Left renal pelvis (tissue), 4 donors: ENCODE results near the gene ANTXR2. TPM values are rescaled to one million over a fixed set of nuclear protein-coding genes. Genes with fewer than 3 reads are reported as not detected.
"Not testable (repeated sequence)": the region's sequence is repeated elsewhere in the genome, so short reads cannot be mapped to it uniquely, and the experiment has no call there.

Experiments used
- DNase-seq, 4 donors: peaks; one replicate each; pipeline ENCODE4 v3.0.0-alpha.2; 2013; ENCODE audit warnings: low read depth in 4 of 4, low spot score in 3 of 4
- polyA plus RNA-seq, 4 donors: library from polyadenylated mRNA; unstranded; fragments of 120-200 nt; gene quantifications; one replicate each; pipeline ENCODE4 v1.2.1, GENCODE V29; 2013; ENCODE audit not compliant: insufficient read length in 4 of 4

ANTXR2 gene
- 10 to 100 TPM; 55.2 to 86.9 (median 77.1) TPM for polyA plus RNA-seq

DNA sequence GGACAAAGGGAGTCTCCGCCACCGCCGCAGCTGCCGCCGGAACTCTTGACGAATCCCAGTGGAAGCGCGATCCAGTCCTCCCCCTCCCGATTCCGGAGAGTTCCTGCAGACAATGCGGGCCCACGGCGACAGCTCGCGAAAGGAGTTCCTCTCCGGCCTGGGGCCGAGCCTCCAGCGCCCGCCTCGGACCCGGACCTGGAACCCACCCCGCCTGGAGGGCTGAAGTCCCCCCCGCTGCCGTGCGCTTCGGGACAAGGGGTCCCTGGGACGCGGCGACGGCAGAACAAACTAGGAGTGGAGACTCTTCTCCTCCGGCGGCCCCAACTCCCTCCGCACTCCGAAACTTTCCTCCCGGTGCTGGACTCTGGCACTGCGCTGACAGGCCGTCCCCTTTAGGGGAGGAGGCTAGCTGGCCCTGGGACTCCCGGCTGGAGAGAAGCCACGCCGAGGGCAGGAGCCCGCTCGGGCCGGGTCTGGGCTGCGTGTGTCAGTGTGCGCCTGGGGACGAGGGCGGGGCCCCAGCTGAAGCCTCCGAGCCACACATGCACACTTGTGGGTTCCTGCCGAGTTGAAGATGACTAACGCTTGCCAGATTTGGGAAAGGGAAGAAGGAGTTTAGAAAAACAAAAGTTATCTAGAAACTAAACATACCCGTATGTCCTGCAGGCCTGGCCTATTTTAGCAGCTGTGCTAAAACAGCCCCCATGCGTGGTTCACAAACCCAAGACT is at the start of gene ANTXR2:
Gene ANTXR2 (minus strand): TSS at position 486 of the 729 bp plus-strand sequence. CDS start 669 bp downstream, outside the sequence.
- peak; percentile 66 to 69 (median 68) for DNase-seq

DNA sequence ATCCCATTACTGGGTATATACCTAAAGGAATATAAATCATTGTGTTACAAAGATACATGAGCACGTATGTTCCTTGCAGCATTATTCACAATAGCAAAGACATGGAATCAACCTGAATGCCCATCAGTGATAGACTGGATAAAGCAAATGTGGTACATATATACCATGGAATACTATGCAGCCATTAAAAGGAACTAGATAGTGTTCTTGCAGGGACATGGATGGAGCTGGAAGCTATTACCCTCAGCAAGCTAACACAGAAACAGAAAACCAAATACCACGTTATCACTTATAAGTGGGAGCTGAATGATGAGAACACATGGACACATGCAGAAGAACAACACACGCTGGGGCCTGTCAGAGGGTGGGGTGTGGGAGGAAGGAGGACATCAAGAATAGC is 48.8 kb upstream of the ANTXR2 start:
- DNase-seq = not testable (repeated sequence)

DNA sequence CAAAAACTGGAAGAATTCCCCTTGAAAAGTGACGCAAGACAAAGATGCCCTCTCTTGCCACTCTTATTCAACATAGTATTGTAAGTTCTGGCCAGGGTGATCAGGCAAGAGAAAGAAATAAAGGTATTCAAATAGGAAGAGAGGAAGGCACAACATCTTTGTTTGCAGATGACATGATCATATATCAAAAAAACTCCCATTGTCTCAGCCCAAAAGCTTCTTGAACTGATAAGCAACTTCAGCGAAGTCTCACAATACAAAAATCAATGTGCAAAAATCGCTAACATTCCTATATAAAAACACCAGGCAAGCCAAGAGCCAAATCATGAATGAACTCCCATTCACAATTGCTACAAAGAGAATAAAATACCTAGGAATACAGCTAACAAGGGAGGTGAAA is 46.6 kb upstream of the ANTXR2 start:
- DNase-seq = not testable (repeated sequence)

DNA sequence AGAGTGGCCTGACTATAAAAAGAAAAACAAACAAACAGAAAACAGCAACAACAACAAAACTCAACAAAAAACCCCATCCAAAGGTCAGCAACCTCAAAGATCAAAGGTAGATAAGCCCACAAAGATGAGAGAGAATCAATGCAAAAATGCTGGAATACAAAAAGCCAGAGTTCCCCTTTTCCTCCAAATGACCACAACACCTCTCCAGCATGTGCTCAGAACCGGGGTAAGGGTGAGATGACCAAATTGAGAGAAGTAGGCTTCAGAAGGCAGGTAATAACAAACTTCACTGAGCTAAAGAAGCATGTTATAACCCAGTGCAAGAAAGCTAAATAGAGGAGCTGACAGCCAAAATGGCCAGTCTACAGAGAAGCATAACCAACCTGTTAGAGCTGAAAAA is 43.5 kb upstream of the ANTXR2 start:
- DNase-seq = no peak

DNA sequence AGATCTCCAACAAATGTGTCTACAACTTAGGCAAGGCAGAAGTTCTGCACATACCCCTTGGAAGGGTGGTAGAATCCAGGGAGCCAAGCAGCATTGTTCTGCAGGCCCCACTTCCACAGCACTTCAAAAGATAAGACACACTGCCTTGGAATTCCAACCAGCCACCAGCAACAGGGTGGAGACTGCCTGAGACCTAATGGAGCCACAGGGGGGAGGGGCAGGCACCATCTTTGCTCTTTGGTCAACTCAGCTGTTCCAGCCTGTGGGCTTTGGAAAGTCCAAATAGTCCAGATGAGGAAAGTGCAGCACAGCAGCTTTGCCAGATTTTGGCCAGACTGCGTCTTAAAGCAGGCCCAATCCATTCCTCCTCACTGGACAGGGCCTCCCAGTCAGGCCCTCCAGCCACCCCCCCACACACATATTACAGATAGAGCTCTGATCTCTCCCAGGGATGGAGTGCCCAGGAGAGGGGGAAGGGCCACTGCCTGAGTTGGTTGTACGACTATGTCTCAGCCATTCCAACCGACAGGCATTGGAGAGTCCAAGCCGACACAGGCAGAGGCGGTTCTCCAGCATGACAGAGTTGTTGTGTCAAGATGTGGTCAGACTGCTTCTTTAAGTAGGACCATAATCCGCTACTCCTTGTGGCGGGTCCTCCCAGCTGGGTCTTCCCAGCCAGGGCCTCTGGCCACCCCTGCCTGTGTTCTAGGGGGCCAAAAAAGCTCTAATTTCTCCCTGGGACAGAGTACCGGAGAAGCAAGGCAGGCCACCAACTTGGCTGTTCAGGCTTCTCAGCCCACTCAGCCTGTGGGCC is 42.5 kb upstream of the ANTXR2 start:
- no peak for DNase-seq

DNA sequence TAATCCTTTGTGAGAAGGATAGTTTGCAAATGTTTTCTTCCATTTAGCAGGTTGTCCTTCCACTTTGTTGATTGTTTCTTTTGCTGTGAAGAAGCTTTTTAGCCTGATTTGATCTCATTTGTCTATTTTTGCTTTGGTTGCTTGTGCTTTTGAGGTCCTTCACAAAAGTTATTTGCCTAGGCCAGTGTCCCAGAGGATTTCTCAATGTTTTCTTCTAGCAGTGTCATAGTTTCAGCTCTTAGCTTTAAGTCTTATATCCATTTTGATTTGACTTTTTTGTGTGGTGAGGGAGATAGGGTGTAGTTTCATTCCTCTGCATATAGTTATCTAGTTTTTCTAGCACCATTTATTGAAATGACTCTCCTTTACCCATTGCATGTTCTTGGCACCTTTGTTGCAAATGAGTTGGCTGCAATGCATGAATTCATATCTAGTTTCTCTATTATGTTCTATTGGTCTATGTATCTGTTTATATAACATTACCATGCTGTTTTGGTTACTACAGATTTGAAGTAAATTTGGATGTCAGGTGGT is 41.8 kb upstream of the ANTXR2 start:
- no peak for DNase-seq

DNA sequence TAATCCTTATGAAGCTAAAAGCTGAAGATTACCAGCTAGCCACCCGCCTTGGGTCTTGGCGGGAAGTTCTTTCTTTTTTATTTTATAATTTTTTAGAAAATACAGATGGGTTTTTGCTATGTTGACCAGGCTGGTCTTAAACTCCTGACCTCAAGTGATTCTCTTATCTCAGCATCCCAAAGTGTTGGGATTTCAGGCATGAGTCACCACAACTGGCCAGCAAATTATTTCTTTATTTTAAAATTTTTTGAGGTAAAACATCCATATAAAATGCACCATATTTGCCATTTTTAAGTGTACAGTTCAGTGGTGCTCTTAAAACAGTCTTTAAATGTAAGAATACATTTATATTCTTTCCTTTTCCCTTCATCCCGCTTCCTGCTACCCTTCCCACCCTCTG is 40.6 kb upstream of the ANTXR2 start:
- no peak for DNase-seq

DNA sequence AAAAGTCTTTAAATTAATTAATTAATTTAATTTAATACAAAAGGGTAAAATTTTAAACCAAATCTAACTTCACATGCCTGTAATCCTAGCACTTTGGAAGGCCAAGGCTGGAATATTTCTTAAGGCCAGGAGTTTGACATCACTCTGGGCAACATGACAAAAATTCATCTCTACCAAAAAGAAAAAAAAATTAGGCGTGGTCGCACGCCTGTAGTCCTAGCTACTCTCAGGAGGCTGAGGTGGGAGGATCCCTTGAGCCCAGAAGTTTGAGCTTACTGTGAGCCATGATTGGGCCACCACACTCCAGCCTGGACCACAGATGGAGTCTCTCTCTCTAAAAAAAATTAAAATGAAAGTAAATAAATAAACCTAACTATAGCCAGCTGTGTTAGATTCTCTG is 39.2 kb upstream of the ANTXR2 start:
- no peak for DNase-seq

DNA sequence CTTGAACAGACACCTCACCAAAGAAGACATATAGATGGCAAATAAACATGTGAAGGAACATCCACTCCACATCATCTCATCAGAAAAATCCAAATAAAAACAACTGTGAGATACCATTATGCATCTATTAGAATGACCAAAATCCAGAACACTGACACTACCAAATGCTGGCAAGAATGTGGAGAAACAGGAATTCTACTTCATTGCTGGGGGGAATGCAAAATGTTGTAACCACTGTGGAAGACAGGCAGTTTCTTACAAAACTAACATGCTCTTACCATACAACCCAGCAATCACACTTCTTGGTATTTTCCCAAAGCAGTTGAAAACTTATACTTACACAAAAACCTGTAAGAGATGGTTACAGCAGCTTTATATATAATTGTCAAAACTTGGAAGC is 38.2 kb upstream of the ANTXR2 start:
- no peak for DNase-seq

DNA sequence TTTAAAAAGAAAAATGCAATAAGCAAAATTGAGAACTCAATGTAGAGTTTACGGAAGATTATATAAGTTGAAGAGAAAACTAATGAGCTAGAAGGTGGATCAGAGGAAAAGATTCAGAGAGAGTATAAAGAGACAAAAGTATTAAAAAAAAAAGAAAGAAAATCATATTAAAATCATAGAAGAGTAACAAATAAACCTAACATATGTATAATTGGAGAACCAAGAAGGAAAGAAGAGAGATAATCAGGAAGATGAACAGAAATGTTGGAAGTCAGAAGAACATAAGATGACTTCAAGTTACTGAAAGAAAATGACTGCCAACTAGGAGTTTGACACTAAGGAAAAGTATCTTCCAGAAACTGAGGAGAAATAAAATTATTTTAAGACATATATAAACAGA is 34.3 kb upstream of the ANTXR2 start:
- DNase-seq = no peak

DNA sequence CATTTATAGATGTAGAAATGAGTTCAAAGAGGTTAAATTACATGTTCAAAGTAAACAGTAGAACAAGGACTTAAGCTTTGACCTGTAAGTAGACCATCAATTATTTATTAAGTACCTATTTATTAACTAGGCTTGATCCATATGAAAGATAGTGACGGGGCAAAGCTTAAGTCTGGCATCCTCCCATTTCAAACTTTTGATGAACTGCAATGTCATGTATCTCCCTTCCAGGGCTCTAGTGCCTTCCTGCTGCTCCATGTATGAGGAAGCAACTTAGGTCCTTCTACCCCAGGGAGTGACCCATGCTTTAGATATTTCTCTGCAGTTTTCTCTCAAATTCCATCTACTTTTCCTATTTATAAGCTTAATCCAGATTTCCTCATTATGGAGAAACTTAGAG is 31.9 kb upstream of the ANTXR2 start:
- DNase-seq = no peak

DNA sequence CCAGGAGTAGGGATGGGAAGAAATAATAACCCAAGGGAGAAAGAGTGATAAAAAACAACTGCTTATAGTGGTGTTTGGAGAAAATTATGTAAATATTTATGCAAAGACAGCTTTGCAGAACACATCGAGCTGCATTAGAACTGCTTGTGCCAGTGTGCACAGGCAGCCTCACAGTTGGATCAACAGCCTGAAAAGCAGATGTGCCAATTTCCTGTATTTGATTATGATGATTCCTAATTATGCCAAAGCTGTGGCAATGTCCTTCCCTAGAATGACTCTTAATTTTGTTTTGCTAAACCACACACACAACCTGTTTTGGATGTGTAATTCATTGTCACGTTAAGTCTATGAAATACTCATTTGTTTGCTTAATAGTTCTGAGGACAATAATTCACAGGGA is 30.6 kb upstream of the ANTXR2 start:
- DNase-seq = no peak

DNA sequence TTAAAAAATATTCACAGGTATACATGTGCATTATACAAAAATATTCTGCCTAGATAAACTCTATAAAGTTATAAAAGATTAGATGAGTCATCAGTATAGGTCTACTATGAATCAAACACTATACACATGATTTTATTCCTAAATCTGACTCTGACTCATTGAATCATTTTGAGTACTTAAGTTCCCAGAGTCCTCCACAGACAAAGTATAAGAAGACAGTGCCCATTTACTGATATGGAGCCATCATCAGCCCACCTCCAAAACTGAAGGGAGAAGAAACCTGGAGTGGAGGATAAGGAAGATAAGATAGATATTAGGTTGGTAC is 28.7 kb upstream of the ANTXR2 start:
- DNase-seq = no peak

DNA sequence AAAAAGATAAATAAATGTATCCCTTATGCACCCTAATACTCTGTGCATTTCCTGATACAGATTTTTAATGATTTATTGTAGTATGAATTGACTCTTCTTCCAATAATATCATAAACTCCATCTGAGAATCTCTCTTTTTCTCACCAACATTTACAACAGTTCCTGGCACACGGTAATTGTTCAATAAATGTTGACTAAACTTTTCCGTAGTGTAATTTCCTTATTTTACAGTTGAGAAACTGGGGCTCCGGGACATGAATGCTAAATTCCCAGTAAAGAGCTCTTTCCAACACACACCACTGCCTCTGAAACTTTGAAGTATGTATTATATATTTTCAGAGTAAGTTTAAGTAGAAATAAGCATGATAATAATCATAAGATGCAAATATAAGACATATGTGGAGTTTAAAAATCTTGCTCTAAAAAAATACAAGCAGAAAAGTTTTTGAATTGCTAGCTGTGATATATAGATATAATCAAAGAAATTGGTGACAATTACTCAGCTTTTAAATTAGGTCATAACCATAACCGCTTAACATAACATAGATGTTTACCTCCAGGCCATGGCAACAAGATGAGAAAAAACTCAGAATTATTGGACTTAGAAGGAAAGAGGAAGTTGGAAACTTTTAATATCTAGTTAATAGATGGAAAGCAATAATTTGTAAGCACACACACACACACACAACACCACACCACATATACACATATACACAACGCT is 28.2 kb upstream of the ANTXR2 start:
- no peak for DNase-seq

DNA sequence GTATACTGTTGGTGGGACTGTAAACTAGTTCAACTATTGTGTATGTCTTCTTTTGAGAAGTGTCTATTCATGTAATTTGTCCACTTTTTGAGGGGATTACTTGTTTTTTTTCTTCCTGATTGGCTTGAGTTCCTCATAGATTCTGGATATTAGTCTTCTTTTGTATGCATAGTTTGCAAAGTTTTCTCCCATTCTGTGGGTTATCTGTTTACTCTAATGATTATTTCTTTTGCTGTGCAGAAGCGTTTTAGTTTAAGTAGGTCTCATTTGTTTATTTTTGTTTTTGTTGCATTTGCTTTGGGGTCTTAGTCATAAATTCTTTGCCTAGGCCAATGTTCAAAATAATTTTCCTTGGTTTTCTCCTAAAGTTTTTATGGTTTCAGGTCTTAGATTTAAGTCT is 26.6 kb upstream of the ANTXR2 start:
- DNase-seq = no peak

DNA sequence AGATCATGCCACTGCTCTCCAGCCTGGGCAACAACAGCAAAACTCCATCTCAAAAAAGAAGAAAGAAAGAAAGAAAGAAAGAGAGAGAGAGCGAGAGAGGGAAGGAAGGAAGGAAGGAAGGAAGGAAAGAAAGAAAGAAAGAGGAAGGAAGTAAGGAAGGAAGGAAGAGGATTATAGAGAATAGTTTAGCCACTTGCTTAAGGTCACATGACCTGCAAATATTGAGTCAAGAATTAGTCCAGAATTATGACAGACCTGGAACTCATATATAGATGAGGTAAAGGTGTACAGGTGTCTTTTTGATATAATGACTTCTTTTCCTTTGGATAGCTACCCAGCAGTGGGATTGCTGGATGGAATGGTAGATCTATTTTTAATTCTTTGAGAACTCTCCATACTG is 25.6 kb upstream of the ANTXR2 start:
- no peak for DNase-seq

DNA sequence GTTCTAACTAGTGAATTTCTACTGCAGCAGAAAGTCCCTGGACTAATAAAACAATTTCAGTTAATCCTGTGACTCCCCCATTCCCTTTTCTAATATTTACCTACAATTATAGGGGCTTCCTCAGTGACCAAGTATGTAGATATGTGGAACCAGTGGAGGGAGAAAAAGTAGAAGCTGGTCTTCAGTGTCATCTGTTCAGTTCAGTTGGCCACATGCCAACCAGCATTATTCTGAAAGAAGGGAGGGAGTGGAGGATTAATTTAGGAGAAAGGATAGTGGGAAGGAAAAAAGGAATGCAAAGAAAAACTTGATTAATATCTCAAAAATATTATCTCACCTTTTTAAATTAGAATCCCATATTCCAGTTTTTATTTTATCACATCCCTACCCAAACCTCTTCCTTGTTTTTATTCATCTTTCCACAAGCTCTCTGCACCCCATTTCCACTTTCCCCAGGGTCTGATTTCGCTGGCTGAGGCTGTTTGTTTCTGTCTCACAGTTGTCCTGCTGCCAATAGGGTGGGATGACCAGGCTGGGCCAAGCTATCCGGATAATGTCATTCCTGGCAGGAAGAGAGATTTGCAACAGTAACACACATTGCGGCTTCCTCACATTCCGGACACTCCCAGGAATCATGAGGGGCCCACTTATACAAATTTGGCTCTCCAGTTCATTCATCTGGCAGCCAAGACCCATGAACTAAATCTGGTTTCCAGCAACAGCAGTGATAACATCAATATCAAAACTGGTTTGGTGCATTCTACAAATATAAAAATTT is 24.6 kb upstream of the ANTXR2 start:
- no peak for DNase-seq

DNA sequence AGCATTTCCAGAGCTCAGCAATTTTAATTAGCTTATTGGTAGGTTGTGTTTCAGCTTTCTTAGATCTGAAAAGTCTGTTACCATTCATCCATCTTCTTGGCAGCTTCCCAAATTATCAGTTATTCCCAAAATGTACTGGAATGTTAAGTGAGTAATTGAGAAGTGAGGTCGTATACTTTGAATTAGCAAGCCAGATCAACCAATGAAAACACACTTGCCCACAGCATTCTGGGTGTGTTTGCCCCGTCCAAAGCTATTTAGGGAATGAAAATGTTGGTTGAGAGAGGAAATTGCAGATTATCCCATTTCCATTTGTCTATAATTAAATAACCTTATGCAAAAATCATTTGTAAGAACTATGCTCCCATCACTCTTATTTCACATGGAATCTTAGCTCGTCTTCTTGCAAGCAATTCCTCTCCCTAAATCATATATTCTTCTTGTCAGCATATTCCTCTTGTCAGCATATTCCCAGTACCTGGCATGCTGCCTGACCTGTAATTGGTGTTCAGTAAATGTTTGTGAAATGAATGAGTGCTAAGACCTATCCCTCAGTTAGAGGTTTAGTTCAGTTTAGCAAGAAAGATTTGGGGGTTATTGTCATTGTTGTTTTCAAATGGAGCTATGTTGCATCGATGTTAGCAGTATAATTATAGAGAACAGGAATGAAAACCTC is 23.3 kb upstream of the ANTXR2 start:
- DNase-seq = no peak

DNA sequence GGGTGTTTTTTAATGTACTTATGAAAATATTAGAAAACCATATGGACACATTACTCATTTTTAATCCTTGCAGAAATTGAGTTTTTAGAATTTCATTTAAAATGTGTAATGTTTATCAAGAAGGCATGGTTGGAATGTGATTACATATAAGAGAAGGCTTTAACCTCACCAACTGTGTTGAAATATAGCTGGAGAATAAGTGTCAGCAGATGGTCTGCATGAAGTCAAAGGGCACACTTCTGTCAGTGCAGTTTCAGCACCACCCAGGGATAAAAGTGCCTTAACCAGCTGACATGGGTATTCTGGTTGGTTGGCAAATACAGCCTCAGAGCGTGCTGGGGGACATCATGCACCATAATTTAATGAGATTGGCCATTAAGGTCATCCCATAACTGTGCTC is 21.2 kb upstream of the ANTXR2 start:
- no peak for DNase-seq

DNA sequence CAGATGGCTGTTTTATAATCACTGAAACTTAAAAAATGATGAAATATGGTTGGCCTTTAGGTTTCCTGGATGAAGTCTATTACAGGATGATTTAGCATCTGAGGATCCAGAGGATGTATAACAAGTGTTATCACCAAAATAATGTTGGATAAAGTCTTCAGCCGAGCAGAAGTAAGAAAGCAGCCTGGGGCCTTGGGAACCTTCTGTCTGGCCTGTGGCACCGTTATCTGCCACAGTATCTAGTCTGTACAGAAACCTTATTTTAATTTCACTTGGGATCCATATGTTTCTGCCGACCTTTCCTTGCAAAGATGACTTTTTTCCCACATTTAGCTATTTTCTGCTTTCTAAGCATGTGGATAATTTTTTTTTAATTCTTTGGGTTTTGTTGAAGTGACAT is 20.5 kb upstream of the ANTXR2 start:
- DNase-seq = no peak
